Panc1 (cell line): Measurements from ENCODE around the gene TRIM2. TPM values are rescaled to one million over a fixed set of nuclear protein-coding genes. Genes with fewer than 3 reads are reported as not detected.

Experiments
- ATAC-seq: fragments of 200-7000 bp; cut with Tn5 transposase; 2 replicates; pipeline ENCODE4 v1.9.1; 2020; ENCODE audit warnings: mild to moderate bottlenecking, moderate library complexity
- BruUV-seq: library from RNA; stranded (reverse); fragments of 400-500 nt; replicated peaks from 2 replicates; lab custom pipeline; 2021; lab: Mats Ljungman, UMichigan
- CTCF ChIA-PET: fragments of 300-600 bp; sonication (Branson Sonifier 250); formaldehyde crosslinking; loops from one replicate; lab custom pipeline; 2022; ENCODE audit warnings: antibody characterized with exemption; lab: Charles Lee
- POLR2A ChIA-PET: fragments of 300-600 bp; sonication (Branson Sonifier 250); formaldehyde crosslinking; loops from one replicate; lab custom pipeline; 2022; ENCODE audit warnings: antibody characterized with exemption; lab: Charles Lee
- DNase-seq: peaks from one replicate; pipeline ENCODE4 v3.0.0-alpha.2; 2010; ENCODE audit warnings: low read depth, low spot score
- H3K27ac ChIP-seq: 2 replicates; pipeline ENCODE4 v1.5.1; 2011; ENCODE audit warnings: mild to moderate bottlenecking, low read length, inconsistent platforms
- H3K27me3 ChIP-seq: fragments of 200-500 bp; sonication (Bioruptor generic); 2 replicates; pipeline ENCODE4 v1.6.0; 2014; ENCODE audit warnings: low read length, inconsistent platforms; ENCODE audit not compliant: control insufficient read depth, insufficient read depth
- H3K36me3 ChIP-seq: fragments of 200-500 bp; sonication (Bioruptor generic); 2 replicates; pipeline ENCODE4 v1.5.1; 2014; ENCODE audit warnings: inconsistent platforms, mild to moderate bottlenecking, low read length, moderate library complexity; ENCODE audit not compliant: control insufficient read depth, insufficient read depth
- H3K4me1 ChIP-seq: 2 replicates; pipeline ENCODE4 v1.5.1; 2011; ENCODE audit warnings: inconsistent platforms, mild to moderate bottlenecking, low read length, moderate library complexity; ENCODE audit not compliant: control insufficient read depth, insufficient read depth
- H3K4me3 ChIP-seq, 2 experiments: 2 replicates each; pipeline ENCODE4 v1.5.1; 2011 to 2012; ENCODE audit warnings: low read depth in 2 of 2, low read length in 2 of 2, mild to moderate bottlenecking in 2 of 2, inconsistent platforms in 1 of 2, moderate library complexity in 1 of 2
- H3K9me3 ChIP-seq: fragments of 200-500 bp; sonication (Bioruptor generic); 2 replicates; pipeline ENCODE4 v1.5.1; 2014; ENCODE audit warnings: low read depth, mild to moderate bottlenecking, inconsistent platforms, low read length, moderate library complexity; ENCODE audit not compliant: control insufficient read depth, insufficient read depth
- CTCF ChIP-seq: fragments of 450-650 bp; IDR thresholded peaks from 2 replicates; pipeline ENCODE4 v1.5.1; 2017; ENCODE audit warnings: mild to moderate bottlenecking
- POLR2AphosphoS5 ChIP-seq: IDR thresholded peaks from 2 replicates; pipeline ENCODE4 v1.6.1; 2012; ENCODE audit warnings: mild to moderate bottlenecking, low read depth, low read length, moderate library complexity
- REST ChIP-seq, 2 experiments: IDR thresholded peaks; 2 replicates each; pipeline ENCODE4 v1.6.1; 2011 to 2012; ENCODE audit warnings: low read depth in 2 of 2, control low read depth in 1 of 2, low read length in 1 of 2, mild to moderate bottlenecking in 1 of 2, moderate library complexity in 1 of 2; ENCODE audit not compliant: insufficient read depth in 1 of 2
- SIN3A ChIP-seq: IDR thresholded peaks from 2 replicates; pipeline ENCODE4 v1.6.1; 2012; ENCODE audit warnings: low read depth, mild to moderate bottlenecking, low read length, moderate library complexity, borderline replicate concordance; ENCODE audit not compliant: insufficient read depth
- TCF7L2 ChIP-seq: IDR thresholded peaks from 2 replicates; pipeline ENCODE4 v1.6.1; 2011; ENCODE audit warnings: mild to moderate bottlenecking, low read depth, low read length, inconsistent platforms
- in situ Hi-C: cut with HindIII; loops from 2 replicates; pipeline ENCODE4 v1.10.0; 2016; ENCODE audit warnings: low sequenced_read_pairs, low pct_unique_long_range_greater_than_20kb
- intact Hi-C: fragments of 100-400 bp; cut with micrococcal nuclease; formaldehyde crosslinking; loops from one replicate; pipeline ENCODE4 v1.10.0; 2022; ENCODE audit not compliant: unreplicated experiment
- total RNA-seq: library from RNA; stranded (reverse); gene quantifications from one replicate; pipeline ENCODE4 v1.2.1, GENCODE V29; 2021; ENCODE audit not compliant: unreplicated experiment

Gene TRIM2
- total RNA-seq, 1 experiment from 2014 or later: 18.9 TPM

GRCh38 chr4:153229545-153229944, 25.3 kb downstream of the TRIM2 start:
- ATAC-seq (no peak), DNase-seq (no peak)
- peaks cover 6% of the 10 kb centered on the region; the same call in 1 of the 2 replicates for H3K9me3 ChIP-seq
- intact Hi-C loops: no loop called here
- in situ Hi-C loops: no loop called here
- CTCF ChIA-PET: no interaction called here
- no peak overlapping the region for H3K4me3 ChIP-seq
- no peaks in the 10 kb centered on the region for H3K36me3 ChIP-seq
- H3K27ac ChIP-seq: no peak overlapping the region
- POLR2A ChIA-PET: no interaction called here
- no peak for TF ChIP-seq POLR2AphosphoS5
- BruUV-seq: no TSS peak
- H3K27me3 ChIP-seq: no peaks in the 10 kb centered on the region
- H3K4me1 ChIP-seq: peaks cover 10% of the 10 kb centered on the region

- ATAC-seq: peak; percentile 80; the same call in 1 of the 2 replicates
- BruUV-seq: no TSS peak
- CTCF ChIA-PET: no interaction called here
- no peak for DNase-seq
- Histone ChIP-seq H3K4me3 (no peak overlapping the region), H3K27ac (no peak overlapping the region), H3K36me3 (no peaks in the 10 kb centered on the region), H3K9me3 (no peaks in the 10 kb centered on the region), H3K4me1 (peaks cover 13% of the 10 kb centered on the region), H3K27me3 (no peaks in the 10 kb centered on the region)
- TF ChIP-seq CTCF: peak; percentile 55
- no peak for TF ChIP-seq POLR2AphosphoS5
- TF ChIP-seq SIN3A: no peak
- TF ChIP-seq TCF7L2: no peak
- no peak for TF ChIP-seq REST (IDR thresholded peaks at IDR 0.05; ENCODE audit: insufficient read depth in 1 of 2, low read depth in 2 of 2, low read length in 1 of 2)
- intact Hi-C loops: no loop called here
- POLR2A ChIA-PET: no interaction called here
- in situ Hi-C loops: no loop called here
Measured at GRCh38 chr4:153232768-153233167, 28.5 kb downstream of the TRIM2 start.

GRCh38 chr4:153233761-153234371, 29.6 kb downstream of the TRIM2 start:
- Histone ChIP-seq H3K4me3 (no peak overlapping the region), H3K4me1 (peaks cover 13% of the 10 kb centered on the region), H3K9me3 (no peaks in the 10 kb centered on the region), H3K36me3 (no peaks in the 10 kb centered on the region), H3K27ac (no peak overlapping the region), H3K27me3 (no peaks in the 10 kb centered on the region)
- TF ChIP-seq REST (IDR thresholded peaks at IDR 0.05; ENCODE audit: insufficient read depth in 1 of 2, low read depth in 2 of 2, low read length in 1 of 2) (no peak), SIN3A (no peak), CTCF (no peak), TCF7L2 (no peak), POLR2AphosphoS5 (no peak)
- in situ Hi-C loops: no loop called here
- DNase-seq (no peak), ATAC-seq (peak; percentile 38; the same call in 1 of the 2 replicates)
- POLR2A ChIA-PET: no interaction called here
- intact Hi-C loops: no loop called here
- no TSS peak for BruUV-seq
- CTCF ChIA-PET: no interaction called here
